Spleen (tissue), 11 donors: ENCODE measurements around the gene PLA2G4E. TPM values are rescaled to one million over a fixed set of nuclear protein-coding genes. Genes with fewer than 3 reads are reported as not detected.

Source experiments
- DNase-seq: peaks from one replicate; pipeline ENCODE4 v3.0.0-alpha.2; 2020
- H3K27ac ChIP-seq, 8 donors: fragments of 200-600 bp; sonication (generic) in 7 of 8; 1 replicate in 4 of 8; 2 replicates in 4 of 8; pipeline versions ENCODE4 v1.5.0 to v1.8.0; 2016 to 2021; ENCODE audit warnings: inconsistent platforms in 4 of 8, mild to moderate bottlenecking in 4 of 8, moderate library complexity in 1 of 8
- H3K27me3 ChIP-seq, 7 donors: fragments of 200-600 bp; sonication (generic) in 6 of 7; replicated peaks in 1 of 7; 1 replicate in 4 of 7; 2 replicates in 3 of 7; pipeline versions ENCODE4 v1.5.0 to v1.8.0; 2016 to 2021; ENCODE audit warnings: inconsistent platforms in 3 of 7, mild to moderate bottlenecking in 1 of 7
- H3K36me3 ChIP-seq, 6 donors: fragments of 200-600 bp; sonication (generic) in 5 of 6; 1 replicate in 4 of 6; 2 replicates in 2 of 6; pipeline versions ENCODE4 v1.5.0 to v1.8.0; 2016 to 2021; ENCODE audit warnings: inconsistent platforms in 2 of 6
- H3K4me1 ChIP-seq, 6 donors: fragments of 200-600 bp; sonication (generic) in 5 of 6; 1 replicate in 3 of 6; 2 replicates in 3 of 6; pipeline versions ENCODE4 v1.5.0 to v1.8.0; 2016 to 2021; ENCODE audit warnings: inconsistent platforms in 3 of 6
- H3K4me3 ChIP-seq, 8 donors: fragments of 200-600 bp; sonication (generic) in 7 of 8; 1 replicate in 4 of 8; 2 replicates in 4 of 8; pipeline versions ENCODE4 v1.5.0 to v1.8.0; 2016 to 2021; ENCODE audit warnings: inconsistent platforms in 4 of 8, mild to moderate bottlenecking in 4 of 8, moderate library complexity in 2 of 8
- H3K9me3 ChIP-seq, 8 donors: fragments of 200-600 bp; sonication (generic) in 7 of 8; 1 replicate in 4 of 8; 2 replicates in 4 of 8; pipeline versions ENCODE4 v1.5.0 to v1.8.0; 2016 to 2021; ENCODE audit warnings: inconsistent platforms in 4 of 8
- CTCF ChIP-seq, 11 experiments: fragments of 200-600 bp in 7 of 11; fragments of 450-650 bp in 4 of 11; sonication (generic) in 4 of 11; IDR thresholded peaks in 8 of 11; conservative IDR thresholded peaks in 3 of 11; 1 replicate in 7 of 11; 2 replicates in 4 of 11; pipeline versions ENCODE4 v1.4.0 to v1.8.0; 2016 to 2021; ENCODE audit warnings: antibody characterized with exemption in 11 of 11, inconsistent platforms in 4 of 11, mild to moderate bottlenecking in 1 of 11
- POLR2A ChIP-seq, 3 donors: fragments of 450-650 bp; IDR thresholded peaks; one replicate each; pipeline ENCODE4 v1.5.1; 2017; ENCODE audit warnings: antibody characterized with exemption in 3 of 3, mild to moderate bottlenecking in 1 of 3
- POLR2AphosphoS5 ChIP-seq, 3 donors: sonication (generic); formaldehyde crosslinking; IDR thresholded peaks; one replicate each; pipeline ENCODE4 v1.5.1; 2017; ENCODE audit warnings: antibody characterized with exemption in 3 of 3
- WGBS, 5 donors: extraction: QIAGEN DNeasy Blood & Tissue Kit in 3 of 5; methylation state at CpG; one replicate each; pipeline versions ENCODE4 v1.1.5 to v1.1.7; 2013 to 2018; 5-methylcytosine and 5-hydroxymethylcytosine counted together
- intact Hi-C: fragments of 100-400 bp; cut with DNase I; formaldehyde crosslinking; loops from one replicate; pipeline ENCODE4 v1.15.0; 2023; ENCODE audit warnings: low total_unique reads
- polyA plus RNA-seq, 3 donors: library from polyadenylated mRNA; stranded (reverse); fragments of 200-250 nt; gene quantifications; one replicate each; pipeline ENCODE4 v1.2.1, GENCODE V29; 2013
- total RNA-seq, 7 donors: library from RNA; depleted of rRNA in 3 of 7; stranded (reverse); fragments of >200 nt in 3 of 7; fragmentation: NEBNext Ultra II Directional in 4 of 7; extraction: Animal tissue kit (Norgen Biotek cat#: 25700) in 4 of 7; gene quantifications; one replicate each; pipeline versions ENCODE4 v1.1.0 to v1.2.1, GENCODE V29; 2016 to 2021
- donor health status: healthy with polysubstance abuse.
- donor health status: DM: no; HTN: no; CAD: no; lungs with moderate emphysema.
- donor health status: DM: no; HTN: no; CAD: no.
- donor health status: Bipolar disorder and iron deficiency.
- donor health status: healthy.
- donor health status: DM: no; HTN: no; CAD: no.
- donor health status: DM: yes; HTN: yes; CAD: no.

Gene PLA2G4E
- total and polyA plus RNA-seq, 10 donors = not detected

DNA sequence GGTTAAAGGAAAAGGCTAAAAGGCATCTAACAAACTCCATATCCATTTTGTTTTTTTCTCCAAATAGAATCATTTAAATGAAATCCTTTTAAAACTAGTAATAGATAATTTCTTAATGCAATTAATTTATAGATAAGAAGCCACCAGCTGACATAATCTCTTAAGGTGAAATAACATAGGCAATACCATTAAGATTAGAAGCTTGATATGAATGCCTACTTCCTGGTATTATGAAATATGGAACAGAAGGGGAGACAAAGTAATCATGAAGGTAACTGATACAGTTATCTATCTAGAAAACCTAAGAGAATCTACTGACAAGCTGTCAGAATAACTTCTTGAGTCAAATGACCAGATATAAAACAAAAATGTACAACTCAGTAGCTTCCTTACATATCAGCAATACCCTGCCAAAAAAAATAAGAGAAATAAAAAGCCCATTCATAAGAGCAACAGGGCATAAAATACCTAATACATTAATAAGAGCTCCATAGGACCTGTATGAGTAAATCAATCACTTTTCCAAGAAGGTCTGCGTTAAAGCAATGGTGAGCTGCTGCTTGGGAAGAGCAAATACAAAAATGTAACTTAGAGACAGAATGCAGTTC is 59.1 kb downstream of the PLA2G4E start:
- no peak for TF ChIP-seq POLR2A (IDR thresholded peaks at IDR 0.05)
- no peak for TF ChIP-seq POLR2AphosphoS5 (IDR thresholded peaks at IDR 0.05)
- TF ChIP-seq CTCF (IDR thresholded peaks at IDR 0.05 in 8 of 11, conservative IDR thresholded peaks at IDR 0.05 in 3 of 11) = no peak
- peaks cover 5 to 52% (median 21%) of the 10 kb centered on the region in 6 donors for H3K4me1 ChIP-seq
- H3K9me3 ChIP-seq = no peaks in the 10 kb centered on the region
- no peak for DNase-seq
- intact Hi-C loops = no loop called here
- 91 to 100% (median 98%) methylated on average over 1 of the region's 1 CpG for WGBS, 5 donors
- H3K36me3 ChIP-seq = no peaks in the 10 kb centered on the region
- no peak overlapping the region for H3K4me3 ChIP-seq
- no peak overlapping the region for H3K27ac ChIP-seq
- H3K27me3 ChIP-seq = no peaks in the 10 kb centered on the region

DNA sequence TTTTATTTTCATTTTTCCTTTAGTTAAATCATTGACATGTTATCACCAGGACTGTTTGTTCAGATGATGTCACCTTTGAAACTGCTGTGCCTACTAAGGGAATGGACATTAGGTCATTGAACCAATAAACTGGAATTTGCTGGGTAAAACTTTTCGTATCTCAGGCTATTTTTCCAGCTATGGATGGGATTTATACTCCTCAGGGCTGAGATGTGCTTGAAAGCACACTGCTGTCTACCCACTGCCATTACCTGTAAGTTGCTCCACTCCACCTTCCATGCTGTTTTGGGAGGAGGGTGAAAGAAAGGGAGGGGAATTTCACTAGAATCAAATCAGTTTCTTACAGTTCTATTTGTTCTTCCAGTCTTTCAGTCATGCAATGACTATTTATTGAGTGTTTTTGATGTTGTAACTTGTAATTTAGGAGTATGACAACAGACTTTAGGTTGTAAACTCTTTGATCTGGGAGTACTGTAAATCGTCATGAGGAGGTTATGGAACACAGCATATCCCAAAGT is 59.8 kb downstream of the PLA2G4E start:
- 78 to 93% (median 81%) methylated on average over 2 of the region's 2 CpGs for WGBS, 5 donors
- no peak for TF ChIP-seq POLR2A (IDR thresholded peaks at IDR 0.05)
- no peak for TF ChIP-seq CTCF (IDR thresholded peaks at IDR 0.05 in 8 of 11, conservative IDR thresholded peaks at IDR 0.05 in 3 of 11)
- intact Hi-C loops = no loop called here
- H3K27me3 ChIP-seq = no peaks in the 10 kb centered on the region
- H3K27ac ChIP-seq = no peak overlapping the region
- no peak for DNase-seq
- H3K9me3 ChIP-seq = no peaks in the 10 kb centered on the region
- peaks cover 0 to 3% (median 0%) of the 10 kb centered on the region in 6 donors for H3K36me3 ChIP-seq
- H3K4me3 ChIP-seq = no peak overlapping the region
- peaks cover 5 to 49% (median 18%) of the 10 kb centered on the region in 6 donors for H3K4me1 ChIP-seq

- no peaks in the 10 kb centered on the region for H3K9me3 ChIP-seq
- intact Hi-C loops = no loop called here
- no peak for DNase-seq
- WGBS, 5 donors = 72 to 83% (median 79%) methylated on average over 7 of the region's 7 CpGs
- no peak overlapping the region for H3K4me3 ChIP-seq
- H3K27ac ChIP-seq = peak overlapping the region in 5 of 8 donors; percentile 45 to 69 (median 63)
- no peaks in the 10 kb centered on the region for H3K27me3 ChIP-seq
- peaks cover 3 to 50% (median 15%) of the 10 kb centered on the region in 6 donors for H3K4me1 ChIP-seq
- TF ChIP-seq POLR2AphosphoS5 (IDR thresholded peaks at IDR 0.05) (peak in 2 of 3 donors; percentile 30 to 61), CTCF (IDR thresholded peaks at IDR 0.05 in 8 of 11, conservative IDR thresholded peaks at IDR 0.05 in 3 of 11) (no peak), POLR2A (IDR thresholded peaks at IDR 0.05) (no peak)
- H3K36me3 ChIP-seq = peaks cover 0 to 23% (median 10%) of the 10 kb centered on the region in 6 donors
These were observed 62.8 kb downstream of the PLA2G4E start for GRCh38 chr15:41958002-41958420.

DNA sequence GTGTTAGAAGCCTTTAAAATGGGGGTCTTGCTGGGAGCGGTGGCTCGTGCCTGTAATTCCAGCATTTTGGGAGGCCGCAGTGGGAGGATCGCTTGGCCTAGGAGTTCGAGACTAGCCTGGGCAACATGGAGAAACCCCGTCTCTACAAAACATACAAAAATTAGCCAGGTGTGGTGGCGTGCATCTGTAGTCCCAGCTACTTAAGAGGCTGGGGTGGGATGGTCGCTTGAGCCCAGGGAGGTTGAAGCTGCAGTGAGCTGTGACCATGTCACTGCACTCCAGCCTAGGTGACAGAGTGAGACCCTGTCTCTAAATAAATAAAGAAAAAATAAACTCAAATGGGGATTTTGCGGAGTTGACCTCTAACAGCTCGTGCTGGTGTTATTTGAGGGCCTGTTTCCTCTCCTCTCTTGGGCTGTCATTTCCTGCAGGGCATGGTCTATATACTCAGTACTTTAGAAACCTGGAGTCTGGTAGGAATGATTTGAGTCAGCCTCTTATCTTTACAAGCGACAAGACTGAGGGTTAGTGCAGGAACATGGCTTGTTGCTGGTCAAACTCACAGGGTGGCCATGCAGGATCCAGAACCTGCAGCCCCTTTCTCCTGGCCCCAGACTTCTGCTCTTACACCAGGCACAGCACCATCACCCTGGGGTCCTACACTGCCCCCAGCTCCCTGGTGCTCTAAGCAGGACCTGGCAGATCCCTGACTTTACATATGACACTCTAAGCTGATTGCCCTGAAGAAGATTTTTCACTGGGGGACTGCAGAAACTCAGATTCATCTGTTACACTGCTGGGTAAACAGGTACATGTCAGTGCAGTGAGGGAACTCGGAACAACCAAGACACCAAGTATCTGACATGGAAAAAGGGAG is 63.6 kb downstream of the PLA2G4E start:
- no peaks in the 10 kb centered on the region for H3K9me3 ChIP-seq
- 70 to 81% (median 75%) methylated on average over 12 of the region's 12 CpGs for WGBS, 5 donors
- H3K36me3 ChIP-seq = peaks cover 0 to 31% (median 14%) of the 10 kb centered on the region in 6 donors
- no peak overlapping the region for H3K4me3 ChIP-seq
- no peak for DNase-seq
- peak overlapping the region in 7 of 8 donors; percentile 17 to 69 (median 48) for H3K27ac ChIP-seq
- H3K27me3 ChIP-seq = no peaks in the 10 kb centered on the region
- TF ChIP-seq CTCF (IDR thresholded peaks at IDR 0.05 in 8 of 11, conservative IDR thresholded peaks at IDR 0.05 in 3 of 11) (no peak), POLR2A (IDR thresholded peaks at IDR 0.05) (no peak), POLR2AphosphoS5 (IDR thresholded peaks at IDR 0.05) (no peak)
- peaks cover 3 to 50% (median 15%) of the 10 kb centered on the region in 6 donors for H3K4me1 ChIP-seq
- intact Hi-C loops = no loop called here
